Iris pigment epithelial cell (primary cell): ENCODE data around the gene TFIP11.
"Not testable (repeated sequence)": the region's sequence is repeated elsewhere in the genome, so short reads cannot be mapped to it uniquely, and the experiment has no call there.

Source experiments
- DNase-seq: peaks from one replicate; pipeline ENCODE4 v3.0.0-alpha.2; 2011; ENCODE audit warnings: low read depth

Gene TFIP11

DNA sequence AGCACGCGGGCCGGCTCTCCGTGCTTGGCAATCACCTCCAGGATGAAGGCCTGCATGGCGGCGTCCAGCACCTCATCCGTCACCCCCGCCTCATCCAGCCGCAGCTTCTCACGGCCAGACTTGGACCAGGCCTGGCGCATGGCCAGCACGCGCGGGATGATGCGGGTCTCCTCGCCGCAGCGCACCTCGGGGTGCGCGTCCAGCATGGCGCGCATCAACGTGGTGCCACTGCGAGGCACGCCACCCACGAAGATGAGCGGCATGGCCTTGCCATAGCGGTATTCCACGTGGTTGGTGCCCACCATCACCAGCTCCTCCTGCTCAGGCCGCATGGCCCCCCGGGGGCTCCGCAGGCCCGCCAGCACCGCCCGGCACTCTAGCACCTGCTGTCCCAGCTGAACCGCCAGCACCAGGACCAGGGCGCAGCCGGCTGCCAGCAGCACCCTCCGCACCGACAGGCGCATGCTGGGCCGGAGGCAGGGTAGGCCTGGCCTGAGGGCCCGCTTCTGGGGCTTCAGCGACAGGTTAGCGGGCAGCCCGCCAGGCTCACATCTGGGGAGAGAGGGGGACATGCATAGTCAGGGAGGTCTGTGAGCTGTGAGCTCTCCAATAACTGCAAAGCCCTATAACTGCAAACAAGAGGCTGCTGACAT is 29.0 kb upstream of the TFIP11 start:
- DNase-seq: no peak

DNA sequence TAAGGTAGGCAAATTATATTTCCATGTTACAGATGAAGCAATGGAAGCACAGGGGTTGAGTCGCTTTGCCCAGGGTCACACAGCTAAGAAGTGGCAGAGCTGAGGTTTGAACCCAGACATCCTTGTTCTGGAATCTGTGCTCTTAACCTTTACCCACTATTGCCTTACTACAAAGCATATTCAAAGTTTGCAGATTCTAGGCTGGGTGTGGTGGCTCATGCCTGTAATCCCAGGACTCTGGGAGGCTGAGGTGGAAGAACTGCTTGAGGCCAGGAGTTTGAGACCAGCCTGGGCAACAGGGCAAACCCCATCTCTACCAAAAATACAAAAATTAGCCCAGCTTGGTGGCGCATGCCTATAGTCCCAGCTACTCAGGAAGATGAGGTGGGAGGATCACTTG is 27.8 kb upstream of the TFIP11 start:
- DNase-seq: no peak

DNA sequence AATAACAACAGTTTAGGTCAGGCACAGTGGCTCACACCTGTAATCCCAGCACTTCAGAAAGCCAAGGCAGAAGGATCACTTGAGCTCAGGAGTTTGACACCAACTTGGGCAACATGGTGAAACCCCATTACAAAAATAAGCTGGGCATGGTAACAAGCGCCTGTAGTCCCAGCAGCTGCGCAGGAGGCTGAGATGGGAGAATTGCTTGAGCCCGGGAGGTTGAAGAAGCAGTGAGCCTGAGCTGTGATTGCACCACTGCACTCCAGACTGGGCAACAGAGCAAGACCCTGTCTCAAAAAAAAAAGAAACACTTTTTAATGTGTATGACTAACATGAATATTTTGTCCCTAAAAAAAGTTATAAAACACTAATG is 24.5 kb upstream of the TFIP11 start:
- no peak for DNase-seq

DNA sequence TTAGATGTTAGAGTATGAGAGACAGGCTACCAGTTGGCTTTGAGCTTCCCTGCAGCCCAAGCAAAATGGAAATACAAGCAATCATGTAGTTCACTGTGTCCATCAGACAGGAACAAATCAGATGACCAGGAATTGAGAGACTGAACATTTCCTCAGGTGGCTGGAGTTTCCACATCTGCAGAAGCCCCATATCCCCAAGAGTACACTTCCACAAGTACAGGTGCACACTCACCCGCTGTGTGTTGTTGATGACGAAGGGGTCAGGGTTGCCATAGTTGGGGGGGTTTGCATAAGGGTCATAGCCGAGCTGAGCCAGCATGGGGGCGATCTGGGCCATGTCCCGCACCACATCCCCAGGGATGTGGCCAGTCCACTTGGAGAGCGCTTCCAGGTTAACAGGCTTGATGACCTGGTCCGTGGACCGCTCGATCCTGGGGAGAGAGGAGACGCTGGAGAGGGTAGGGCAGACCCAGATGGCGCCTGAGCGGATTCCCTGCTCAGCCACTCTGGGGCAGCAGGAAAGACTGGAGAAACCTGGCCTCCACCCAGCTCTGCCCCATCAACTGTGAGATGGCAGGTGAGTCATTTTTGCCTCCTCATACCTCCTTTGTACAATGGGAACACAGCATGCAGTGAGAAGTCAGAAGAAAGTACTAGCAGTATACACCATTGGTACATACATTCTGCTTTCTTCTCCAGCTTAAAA is 23.9 kb upstream of the TFIP11 start:
- no peak for DNase-seq

DNA sequence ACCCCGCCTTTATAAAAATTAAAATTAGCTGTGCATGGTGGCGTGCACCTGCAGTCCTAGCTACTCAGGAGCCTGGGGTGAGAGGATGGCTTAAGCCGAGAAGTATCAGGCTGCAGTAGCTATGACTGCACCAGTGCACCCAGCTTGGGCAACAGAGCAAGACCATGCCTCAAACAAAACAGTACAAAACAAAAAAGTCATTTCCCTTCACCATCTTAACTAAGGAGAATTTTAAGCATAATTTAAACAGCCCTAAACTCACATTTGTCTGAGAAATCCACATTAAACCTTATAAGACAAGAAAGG is 23.3 kb upstream of the TFIP11 start:
- DNase-seq: no peak

DNA sequence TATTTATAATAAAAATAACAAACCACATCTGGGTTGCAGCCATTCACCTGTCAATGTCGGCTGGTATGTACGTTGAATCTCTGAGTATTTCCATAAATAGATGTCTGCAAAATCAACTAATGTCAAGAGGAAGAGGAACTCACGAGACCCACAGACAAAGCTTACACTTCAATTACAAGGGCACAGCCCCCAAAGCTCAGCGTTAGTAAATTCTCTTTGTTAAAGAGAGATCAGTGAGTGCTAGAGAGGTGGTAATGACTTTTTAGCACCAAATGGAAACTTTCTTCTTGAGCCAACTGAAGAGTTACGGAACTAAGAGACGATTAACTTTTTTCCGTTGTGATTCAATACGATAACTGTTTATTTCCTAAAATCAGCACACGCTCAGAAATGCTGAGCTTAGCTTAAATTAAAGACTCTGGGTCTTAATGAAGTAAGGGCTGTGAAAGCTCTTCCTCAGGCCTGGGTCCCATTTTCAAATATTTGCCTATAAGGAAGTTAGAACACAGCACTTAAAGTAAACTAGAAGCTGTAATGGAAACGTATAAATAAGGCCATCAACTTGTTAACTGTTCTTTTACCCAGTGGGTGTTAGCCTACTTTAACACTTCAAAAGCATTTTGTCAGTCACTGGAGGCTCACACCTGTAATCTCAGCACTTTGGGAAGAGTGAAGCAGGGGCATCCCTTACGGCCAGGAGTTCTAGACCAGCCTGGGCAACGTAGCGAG is 22.8 kb upstream of the TFIP11 start:
- DNase-seq: no peak

DNA sequence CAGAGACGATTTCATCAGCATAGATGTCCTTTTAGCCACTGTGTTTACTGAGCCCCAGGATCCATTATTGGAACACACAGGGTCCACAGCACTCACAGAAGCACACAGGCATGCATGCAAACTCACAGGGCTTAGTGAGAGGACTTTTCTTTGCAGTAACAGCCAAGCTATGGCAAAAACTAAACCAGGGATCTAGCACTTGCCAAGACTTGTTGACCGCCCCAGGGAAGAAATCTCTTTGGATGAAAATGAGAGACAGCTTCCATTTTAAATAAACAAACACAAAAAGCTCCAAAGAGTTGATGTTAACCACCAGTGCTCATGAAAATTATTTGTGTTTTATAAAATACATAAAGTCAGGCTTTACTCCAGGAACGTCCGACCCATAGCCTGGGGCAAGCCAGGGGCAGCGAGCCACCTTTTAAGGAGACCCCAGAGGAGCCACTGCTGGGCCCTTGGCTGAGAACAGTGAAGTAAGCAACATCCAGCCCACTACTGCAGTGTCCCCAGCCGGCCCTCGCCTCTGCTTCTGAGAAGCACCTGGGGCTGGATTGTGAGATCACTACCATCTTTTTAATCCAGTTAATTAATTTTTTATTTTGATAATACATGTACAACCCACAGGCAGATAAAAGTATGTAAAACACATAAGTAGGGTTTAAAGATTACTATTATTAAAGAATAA is 22.0 kb upstream of the TFIP11 start:
- no peak for DNase-seq

DNA sequence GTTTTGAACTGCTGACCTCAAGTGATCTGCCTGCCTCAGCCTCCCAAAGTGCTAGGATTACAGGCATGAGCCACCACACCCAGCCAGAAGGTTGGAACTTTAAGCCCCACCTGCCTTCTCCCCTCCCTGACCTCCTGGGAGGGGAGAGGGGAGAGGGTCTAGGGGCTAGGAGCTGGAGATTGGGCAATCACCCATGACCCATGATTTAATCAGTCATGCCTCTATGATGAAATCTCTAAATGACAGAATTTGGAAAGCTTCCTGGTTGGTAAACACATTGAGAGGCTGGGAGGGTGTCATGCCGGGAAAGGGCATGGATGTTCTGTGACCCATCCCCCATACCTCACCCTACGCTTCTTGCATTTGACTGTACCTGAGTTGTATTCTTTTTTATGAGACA is 17.1 kb upstream of the TFIP11 start:
- DNase-seq: peak; percentile 30

DNA sequence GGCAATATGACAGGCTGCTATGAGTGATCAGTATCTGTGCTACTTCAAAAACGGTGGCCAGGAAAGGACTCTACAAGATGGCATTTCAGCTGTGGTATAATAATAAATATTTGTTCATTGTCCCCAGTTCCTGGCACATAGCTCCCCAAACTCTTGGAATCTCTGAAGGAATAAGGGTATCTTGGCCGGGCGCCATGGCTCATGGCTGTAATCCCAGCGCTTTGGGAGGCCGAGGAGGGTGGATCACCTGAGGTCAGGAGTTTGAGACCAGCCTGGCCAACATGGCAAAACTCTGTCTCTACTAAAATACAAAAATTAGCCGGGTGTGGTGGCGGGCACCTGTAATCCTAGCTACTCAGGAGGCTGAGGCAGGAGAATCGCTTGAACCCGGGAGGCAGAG is 16.2 kb upstream of the TFIP11 start:
- DNase-seq: not testable (repeated sequence)

DNA sequence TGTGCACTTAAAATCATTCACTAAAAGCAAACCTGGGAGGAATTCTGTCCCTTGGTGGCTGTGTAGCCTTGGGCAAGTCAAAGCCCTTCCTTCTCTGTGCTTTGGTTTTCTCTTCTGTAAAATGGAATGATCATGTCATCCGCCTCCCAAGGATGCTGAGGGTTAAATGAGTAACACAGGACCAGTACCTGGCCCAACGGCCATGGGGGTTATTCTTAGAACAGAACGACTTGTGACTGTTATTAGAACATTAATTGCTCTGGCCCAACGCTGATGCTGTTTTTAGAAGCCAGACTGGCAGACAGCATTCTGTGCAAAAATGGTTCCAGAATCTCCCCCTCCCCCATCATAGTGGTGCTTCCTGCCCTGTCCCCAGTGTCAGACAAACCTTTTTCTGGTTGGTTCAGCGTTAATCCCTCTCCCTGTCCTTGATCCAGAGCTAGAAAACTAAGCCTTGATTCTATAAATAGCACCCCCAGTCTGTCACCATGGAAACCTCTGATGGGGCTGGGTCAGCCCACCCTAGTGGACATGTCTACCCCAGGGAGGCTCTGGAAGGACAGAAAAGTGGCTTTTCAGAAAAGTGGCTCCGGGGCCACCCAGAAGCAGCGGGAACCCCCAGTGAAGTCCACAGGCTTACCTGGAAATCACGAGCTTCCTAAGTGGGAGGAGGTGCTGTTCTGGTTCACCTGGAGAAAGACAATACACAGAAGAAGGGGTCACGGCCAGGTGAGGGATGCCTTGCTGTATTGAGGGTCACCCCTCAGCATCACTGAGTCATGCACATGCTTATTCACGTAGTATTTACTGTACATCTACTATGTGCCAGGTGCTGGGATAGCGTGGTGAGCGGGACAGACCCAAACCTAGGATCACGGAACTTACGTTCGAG is 15.5 kb upstream of the TFIP11 start:
- no peak for DNase-seq

DNA sequence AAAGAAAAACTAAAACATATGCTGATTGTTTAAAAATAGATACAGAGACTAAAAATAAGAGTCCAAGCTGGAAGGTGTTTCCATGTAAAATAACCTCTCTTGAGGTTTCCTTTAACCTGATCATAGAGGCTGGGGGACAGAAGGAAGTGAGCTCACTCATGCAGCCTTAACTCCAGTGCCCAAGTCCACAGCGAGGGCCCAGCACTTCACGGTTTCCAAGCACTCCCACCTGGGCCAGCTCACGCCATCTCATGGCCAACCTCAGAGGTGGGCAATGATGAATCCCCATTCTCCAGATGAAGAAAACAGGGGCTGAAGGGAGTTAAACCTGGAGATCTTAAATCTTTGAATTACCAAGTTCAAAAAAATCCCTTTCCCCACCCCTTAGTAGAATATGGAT is 14.9 kb upstream of the TFIP11 start:
- DNase-seq: no peak

DNA sequence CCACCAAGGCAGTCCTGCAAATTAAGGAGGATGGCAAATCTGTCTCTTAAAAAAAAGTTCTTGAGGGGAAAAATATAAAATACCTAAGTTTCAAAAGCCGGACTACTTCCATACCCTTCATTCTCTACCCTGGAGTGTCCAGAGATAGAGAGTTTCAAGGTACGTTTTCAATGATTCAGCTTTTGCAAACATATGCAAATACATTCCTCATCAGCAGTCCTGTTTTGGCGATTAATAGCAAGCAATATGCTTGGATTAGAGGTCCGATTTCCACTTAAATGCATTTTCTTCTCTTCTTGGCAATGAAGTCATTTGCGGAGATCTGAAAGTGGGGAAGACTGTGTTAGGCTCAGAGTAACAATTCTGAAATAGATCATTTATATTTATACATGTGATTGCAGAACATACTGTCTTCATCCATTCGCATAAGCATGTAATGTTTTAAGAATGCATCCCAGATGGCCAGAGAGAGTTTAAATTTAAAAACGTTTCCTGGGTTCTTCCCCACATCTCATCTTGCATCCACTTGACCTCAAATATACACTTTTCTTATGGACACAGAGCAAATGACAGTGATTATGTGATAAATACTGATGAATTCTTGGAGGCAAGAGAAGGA is 13.8 kb upstream of the TFIP11 start:
- no peak for DNase-seq

DNA sequence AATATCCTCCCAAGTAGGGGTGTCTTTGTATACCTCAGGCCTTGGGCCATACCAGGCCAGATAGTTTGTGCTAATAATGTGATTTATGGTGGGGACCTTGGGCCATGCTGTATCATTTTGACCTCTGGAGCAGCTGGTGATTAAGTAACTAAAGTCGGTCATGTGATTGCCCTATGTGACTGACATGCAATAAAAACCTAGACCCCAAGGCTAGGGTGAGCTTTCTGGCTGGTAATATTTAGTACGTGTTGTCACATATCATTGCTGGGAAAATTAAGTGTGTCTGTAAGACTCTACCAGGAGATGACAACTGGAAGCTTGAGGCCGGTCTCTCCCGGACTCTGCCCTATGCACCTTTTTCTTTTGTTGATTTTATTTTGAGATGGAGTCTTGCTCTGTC is 12.6 kb upstream of the TFIP11 start:
- DNase-seq: no peak

DNA sequence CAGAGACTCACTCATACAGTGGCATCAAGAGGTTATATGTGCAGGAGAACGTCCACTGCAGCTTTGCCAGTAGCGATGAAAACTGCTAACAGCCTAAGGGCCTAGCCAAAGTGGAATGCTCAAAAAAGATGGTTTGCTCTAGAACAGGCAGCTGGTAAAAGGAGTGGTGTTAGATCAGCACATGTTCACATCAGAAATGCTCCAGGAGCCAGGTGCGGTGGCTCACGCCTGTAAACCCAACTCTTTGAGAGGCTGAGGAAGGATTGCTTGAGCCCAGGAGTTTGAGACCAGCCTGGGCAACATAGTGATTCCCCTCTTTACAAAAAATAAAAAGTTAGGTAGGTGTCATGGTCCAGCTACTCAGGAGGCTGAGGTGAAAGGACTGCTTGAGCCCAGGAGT is 10.3 kb upstream of the TFIP11 start:
- no peak for DNase-seq

DNA sequence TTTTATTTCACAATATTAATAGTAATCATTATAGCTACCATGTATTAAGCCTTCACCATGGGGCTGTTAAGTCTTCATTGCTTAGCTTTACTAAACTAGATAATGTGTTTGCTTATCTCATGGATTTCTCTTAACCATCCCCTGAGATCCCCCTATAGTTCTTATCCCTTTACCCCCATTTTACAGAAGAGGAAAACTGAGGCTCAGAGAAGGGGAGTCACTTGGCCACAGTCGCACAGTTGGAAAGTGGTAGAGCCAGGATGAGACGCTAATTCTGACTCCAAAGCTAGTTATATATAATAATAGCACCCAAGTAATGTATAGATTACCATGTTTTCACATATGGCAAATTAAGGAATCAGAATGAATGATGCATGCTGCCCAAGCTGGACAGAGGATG is 9.7 kb upstream of the TFIP11 start:
- DNase-seq: no peak

DNA sequence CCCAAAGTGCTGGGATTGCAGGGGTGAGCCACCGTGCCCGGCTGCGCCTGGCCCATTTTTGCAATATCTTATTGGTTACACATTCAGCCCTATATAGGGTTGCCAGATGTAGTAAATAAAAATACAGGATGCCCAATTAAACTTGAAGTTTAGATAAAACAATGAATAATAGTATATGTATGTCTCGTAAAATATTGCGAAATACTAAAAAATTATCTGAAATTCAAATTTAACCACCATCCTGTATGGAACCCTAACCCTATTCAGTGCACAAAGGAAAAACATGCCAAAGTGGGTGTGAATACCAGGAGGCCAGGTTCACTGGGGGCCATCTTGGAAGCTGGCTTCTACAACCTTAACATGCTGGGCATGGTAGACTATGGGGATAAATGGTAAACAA is 5.2 kb upstream of the TFIP11 start:
- no peak for DNase-seq

DNA sequence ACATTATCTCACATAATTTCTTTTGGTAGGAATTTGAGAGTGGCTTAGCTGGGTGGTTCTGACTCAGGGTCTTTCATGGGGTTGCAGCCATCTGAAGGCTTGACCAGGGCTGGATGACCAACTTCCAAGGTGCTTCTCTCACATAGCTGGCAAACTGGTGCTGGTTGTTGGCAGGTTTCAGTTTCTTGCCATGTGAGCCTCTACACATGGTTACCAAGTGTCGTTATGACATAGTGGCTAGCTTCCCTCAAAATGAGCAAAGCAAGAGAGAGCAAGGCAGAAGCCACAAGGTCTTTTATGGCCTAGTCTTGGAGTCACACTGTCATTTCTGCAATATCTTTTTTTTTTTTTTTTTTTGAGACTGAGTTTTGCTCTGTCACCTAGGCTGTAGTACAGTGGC is 4.2 kb upstream of the TFIP11 start:
- no peak for DNase-seq

DNA sequence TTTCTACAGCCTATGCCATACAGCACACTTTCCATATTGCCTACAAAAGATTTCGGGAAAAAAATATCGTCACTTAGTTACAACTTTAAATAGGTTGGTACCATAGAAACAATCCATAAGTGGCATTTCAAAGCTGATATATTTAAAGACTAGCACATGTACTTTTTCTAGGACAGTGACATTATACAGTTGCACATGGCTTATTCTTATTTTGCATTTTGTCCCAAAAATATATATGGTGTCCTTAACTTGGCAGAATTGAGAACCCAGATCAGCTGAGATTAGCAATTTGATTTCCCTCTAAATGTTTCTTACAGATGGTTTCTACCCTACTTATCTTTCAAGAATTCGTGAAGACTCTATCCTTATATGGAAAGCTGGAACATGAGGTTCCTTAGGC is 3.7 kb upstream of the TFIP11 start:
- DNase-seq: no peak

DNA sequence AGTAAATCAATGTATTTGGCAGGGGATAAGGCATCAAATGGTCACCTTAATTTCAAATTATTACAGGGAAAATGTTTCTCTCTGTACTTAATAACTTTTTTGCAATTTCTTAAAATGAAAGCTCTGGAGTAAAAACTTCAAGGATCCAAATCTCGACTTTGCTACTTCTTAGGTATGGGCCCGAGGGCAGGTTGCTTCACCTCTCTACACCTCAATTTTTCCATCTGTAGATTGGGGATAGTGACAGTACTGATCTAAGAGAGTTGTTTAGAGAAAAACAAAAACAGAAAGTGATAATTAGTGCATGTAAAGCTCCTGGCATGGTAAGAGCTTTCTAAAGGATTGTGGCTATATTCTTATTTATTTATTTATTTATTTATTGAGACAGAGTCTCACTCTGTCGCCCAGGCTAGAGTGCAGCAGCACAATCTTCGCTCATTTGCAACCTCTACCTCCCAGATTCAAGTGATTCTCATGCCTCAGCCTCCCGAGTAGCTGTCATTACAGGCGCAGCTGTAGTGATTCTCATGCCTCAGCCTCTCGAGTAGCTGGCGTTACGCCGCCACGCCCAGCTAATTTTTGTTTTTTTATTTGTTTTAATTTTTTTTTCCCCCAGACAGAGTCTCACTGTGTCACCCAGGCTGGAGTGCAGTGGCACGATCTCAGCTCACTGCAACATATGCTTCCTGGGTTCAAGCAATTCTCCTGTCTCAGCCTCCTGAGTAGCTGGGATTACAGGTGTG is 2.3 kb upstream of the TFIP11 start:
- DNase-seq: no peak

DNA sequence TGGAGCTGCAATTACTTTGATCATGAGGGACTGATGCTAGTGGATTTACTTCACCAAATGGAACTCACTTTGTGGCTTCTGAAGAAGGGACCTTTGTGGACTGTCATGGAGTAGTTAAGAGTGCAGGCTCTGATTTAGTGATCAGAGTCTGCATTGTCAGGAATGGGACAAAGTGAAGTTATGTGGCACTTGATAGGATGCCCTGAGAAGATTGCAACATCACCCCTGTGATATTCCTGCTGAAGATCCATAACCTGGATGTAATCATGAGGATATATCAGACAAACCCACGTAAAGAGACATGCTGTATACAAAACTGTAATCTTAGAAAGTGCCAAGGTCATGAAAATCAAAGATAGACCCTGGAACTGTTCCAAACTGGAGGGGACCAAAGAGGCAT is 1.6 kb upstream of the TFIP11 start:
- no peak for DNase-seq

DNA sequence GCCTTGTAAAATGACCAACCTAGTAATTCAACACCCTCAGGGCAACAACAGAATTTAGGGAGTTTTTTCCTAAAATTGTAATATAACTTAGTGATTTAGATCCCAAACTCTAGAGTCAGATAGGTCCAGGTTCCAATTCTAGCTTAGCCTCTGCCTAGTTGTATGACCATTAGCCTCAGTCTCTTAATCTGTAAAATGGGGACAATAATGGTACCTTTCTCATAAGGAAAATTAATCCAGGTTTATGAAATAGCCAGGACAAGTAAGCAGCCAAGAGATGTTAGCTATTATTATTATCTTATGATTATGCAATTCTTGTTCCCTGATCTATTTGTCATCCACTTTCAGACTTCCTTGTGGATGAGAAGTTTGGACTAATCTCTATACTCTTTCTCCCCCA is 4.1 kb downstream of the TFIP11 start:
- no peak for DNase-seq
